ENCODE data around the gene GATAD2A.

GATAD2A gene

DNA sequence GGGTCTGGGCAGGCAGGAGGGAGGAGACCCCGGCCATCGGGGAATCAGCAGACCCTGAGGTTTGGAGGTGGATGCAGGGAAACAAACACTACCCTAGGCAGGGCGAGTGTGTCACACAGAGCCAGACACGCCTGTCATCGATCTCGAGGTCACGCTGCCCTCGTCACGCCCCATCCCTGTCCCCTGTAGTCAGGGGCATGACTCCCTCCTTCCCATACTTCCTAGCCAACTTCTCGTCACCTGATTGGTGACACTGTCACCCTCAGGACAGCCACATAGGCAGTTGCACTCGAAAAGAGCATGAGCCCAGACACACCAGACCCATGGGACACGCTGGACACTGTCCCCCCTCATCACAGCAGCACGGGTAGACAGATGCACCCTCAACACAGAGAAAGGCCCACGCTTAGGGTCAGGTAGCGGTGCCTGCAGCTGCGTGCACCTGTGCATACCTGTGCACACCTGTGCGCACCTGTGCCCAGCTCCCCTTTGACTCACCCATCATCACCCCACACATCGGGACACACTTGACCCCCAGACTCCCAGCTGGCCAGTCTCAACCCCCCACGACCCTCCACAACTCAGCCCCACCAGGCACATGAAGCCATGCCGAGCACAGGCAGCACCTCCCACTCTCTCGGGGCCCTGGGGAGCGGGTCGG is 144.5 kb downstream of the GATAD2A start:
- no peak for DNase-seq

DNA sequence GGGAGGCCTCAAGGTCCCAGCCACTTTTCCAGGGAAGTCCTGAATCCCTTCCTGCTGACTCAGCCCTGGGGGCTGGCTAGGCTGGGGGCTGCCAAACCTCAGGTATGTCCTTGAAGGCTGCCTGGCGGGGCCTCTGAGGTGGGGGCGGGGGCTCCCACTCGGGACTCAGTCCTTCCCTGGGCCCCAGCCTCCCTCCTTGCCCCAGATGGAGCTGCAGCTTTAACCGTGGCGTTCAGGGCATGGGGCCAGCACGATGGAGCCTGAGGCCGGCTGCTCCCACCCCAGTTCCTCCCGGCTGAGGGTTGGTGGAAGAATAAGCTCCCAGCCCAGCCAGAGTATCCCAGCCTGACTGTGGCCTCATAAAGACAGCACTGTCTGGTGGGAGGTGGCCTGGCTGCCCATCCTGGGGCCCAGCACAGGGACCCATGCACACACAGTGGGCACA is 145.0 kb downstream of the GATAD2A start:
- DNase-seq = peak; percentile 86

DNA sequence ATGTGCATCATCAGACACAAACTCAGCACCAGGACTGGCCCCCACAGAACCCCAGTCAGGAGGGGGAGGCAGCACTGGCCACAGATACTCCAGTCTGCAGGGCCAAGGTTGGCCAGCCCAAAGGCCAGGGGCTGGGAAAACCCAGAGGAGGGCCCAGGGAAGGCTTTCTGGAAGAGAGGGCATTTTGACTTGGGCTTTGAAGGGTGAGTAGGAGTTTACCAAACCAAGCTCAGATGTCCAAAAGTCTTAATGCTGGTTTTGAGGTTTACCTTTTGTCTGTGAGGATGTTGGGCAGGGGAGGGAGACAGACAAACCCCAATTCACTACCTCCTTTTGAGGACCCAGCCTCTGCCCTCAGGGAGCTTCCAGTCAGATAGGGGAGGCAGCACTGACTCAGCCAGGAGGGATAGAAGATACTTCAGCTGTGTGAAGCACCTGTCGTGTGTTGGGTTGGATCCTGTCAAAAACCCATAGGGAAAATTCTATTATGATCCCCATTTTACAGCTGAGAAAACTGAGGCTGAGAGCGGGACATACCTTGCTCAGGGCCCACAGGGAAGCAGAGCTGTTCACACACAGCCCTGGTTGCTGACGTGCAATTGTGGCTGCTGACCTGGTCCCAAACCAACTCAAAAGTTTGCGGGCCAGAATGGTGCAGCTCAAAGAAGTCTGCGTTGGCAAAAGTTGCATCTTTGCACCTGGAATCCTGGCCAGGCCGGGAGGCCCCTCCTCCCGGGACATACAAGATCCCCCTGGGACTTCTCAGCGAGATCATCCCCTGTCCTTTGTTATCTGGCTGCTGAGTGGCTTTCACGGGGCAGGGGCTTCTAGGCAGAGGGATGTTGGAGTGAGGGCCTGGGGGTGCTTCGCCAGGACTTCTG is 145.7 kb downstream of the GATAD2A start:
- DNase-seq = peak; percentile 19

DNA sequence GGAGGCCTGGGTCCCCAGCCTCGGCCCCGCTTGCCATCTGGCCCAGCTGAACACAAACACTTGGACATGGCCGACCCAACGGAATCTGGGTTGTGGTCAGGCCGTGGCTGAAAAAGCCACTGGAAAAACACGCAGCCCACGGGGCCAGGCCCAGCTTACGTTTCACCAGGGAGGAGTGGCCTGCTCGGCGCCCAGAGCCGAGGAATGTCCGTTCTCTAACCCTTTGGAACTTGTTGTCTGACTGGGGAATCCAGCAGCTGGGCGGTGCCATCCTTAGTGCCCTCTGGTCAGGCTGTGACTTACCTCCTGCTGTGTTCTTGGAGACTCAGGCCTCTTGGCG is 146.3 kb downstream of the GATAD2A start:
- peak; percentile 83 for DNase-seq

DNA sequence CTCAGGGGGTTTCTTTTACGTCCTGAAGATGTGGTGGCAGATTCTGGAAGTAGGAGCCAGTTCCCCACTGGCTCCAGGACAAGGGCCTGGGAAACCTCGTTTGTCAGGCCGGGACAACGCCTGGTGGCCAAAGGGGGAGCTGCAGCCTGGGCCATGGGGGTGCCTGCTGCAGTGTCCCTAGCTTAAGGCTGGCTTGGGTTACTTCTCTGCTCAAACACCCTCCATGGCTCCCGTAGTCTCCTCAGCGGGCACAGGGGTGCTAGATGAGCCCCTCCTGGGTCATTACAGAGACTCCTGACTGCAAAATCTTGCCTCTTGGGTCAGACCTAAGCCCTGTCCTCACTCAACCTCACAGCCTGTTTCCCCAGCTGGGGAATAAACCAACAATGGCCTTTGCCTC is 147.3 kb downstream of the GATAD2A start:
- peak; percentile 64 for DNase-seq

DNA sequence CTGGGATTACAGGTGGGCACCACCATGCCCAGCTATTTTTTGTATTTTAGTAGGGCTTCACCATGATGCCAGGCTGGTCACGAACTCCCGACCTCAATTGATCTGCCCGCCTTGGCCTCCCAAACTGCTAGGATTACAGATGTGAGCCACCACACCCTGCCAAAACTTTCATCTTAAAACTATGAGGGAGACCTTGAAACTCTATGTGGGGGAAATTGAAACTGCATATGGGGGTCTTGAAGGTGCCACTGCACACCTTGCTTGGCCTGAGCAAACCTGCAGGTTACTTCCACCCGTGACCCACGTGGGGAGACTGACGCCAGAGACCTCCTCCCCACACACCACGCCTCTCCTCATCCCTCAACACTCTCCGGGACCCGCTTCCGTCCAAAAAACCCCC is 148.2 kb downstream of the GATAD2A start:
- DNase-seq = no peak

DNA sequence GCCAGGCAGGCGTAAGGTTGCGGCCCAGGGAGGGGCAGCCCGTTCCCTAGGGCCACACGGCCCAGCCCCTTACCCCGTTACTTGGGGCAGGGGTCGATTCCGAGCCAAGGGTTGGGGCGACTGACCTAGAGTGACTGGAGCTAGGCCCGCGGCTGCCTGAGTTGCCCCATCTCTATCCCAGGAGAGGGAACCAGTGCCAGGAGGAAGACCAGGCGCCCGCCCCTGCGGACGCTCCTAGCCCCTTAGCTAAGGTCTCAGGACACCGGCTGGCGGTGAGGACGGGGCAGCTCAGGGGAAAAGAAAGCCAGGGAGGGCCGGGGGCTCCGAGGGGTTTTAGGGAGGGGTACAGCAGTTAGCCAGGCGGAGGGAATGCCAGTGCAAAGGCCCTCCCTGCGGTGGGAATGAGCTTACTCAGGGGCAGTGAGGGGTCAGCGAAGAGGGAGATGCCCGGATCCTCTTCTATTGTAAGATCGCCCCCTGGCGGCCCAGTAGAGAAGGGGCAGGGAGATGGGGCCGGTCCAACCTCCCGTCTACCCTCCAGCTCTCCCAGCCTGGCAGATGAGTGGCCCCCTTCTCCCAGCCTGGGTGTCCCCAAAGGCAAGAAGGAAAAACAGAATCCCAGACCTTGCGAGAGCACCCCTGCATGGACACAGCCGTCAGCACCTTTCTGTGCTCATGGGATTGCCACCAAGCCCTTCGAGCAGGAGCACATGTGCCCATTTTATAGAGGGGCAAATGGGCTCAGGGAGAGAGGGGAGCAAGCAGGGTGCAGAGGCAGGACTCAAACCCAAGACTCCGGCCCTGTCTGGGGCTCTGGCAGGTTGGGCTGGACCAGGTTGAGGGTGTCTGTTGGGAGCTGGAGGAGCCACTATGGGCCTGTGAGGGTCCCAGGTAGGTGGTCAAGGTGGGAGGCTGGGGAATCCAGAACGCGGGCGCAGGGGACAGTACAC is 148.9 kb downstream of the GATAD2A start:
- DNase-seq = no peak

DNA sequence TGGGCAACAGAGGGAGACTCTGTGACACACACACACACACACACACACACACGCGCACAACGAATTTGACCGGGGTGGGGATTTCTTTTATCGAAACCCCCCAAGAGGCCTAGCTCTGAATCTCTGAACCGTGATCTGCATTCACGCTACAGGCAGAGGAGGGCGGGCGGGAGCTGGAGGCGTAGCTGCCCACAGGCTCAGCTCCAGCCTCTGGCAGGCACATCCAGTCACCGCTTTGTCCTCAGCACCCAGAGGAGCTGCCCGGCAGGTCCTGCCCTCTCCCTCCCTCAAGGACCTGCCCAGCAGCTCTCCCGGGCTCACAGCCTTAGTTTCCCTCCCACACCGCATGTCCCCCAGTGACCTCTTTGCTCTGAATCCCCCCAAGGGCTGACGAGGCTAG is 152.6 kb downstream of the GATAD2A start:
- DNase-seq = no peak

Measured in femur (tissue), 1 donor.